Eye (tissue), 1 donor: ENCODE measurements around the gene IL23R.

Source experiments
- DNase-seq: peaks from one replicate; pipeline ENCODE4 v3.0.0-alpha.2; 2015

IL23R gene

GRCh38 chr1:67149179-67149770 is 17.0 kb upstream of the IL23R start:
- DNase-seq, result peak; percentile 87

- DNase-seq, result no peak
These were observed 15.3 kb upstream of the IL23R start for GRCh38 chr1:67150931-67151330.

- no peak for DNase-seq
These were observed 7.9 kb upstream of the IL23R start for GRCh38 chr1:67158401-67158800.

- no peak for DNase-seq
These were observed 7.0 kb upstream of the IL23R start for GRCh38 chr1:67159233-67159632.

GRCh38 chr1:67162954-67163353 is 3.3 kb upstream of the IL23R start:
- DNase-seq, result no peak

GRCh38 chr1:67165468-67166041 is 699 bp upstream of the IL23R start:
- DNase-seq, result no peak

GRCh38 chr1:67169496-67169895 is 3.2 kb downstream of the IL23R start:
- DNase-seq, result no peak

GRCh38 chr1:67169932-67170331 is 3.7 kb downstream of the IL23R start:
- DNase-seq, result no peak

- no peak for DNase-seq
These were observed 4.7 kb downstream of the IL23R start for GRCh38 chr1:67170751-67171573.

- no peak for DNase-seq
These were observed 5.3 kb downstream of the IL23R start for GRCh38 chr1:67171574-67171955.

GRCh38 chr1:67171978-67172377 is 5.7 kb downstream of the IL23R start:
- no peak for DNase-seq

GRCh38 chr1:67173988-67174387 is 7.7 kb downstream of the IL23R start:
- no peak for DNase-seq

GRCh38 chr1:67174716-67175284 is 8.5 kb downstream of the IL23R start:
- no peak for DNase-seq

- DNase-seq, result no peak
These were observed 9.4 kb downstream of the IL23R start for GRCh38 chr1:67175530-67176087.

GRCh38 chr1:67184838-67185421 is 18.7 kb downstream of the IL23R start:
- DNase-seq, result no peak

GRCh38 chr1:67188137-67188536 is 21.9 kb downstream of the IL23R start:
- no peak for DNase-seq

- no peak for DNase-seq
These were observed 23.7 kb downstream of the IL23R start for GRCh38 chr1:67189953-67190352.

GRCh38 chr1:67190410-67190809 is 24.2 kb downstream of the IL23R start:
- DNase-seq, result no peak

GRCh38 chr1:67190942-67191341 is 24.7 kb downstream of the IL23R start:
- DNase-seq, result no peak

GRCh38 chr1:67191668-67192520 is 25.6 kb downstream of the IL23R start:
- DNase-seq, result no peak

GRCh38 chr1:67192902-67193301 is 26.6 kb downstream of the IL23R start:
- DNase-seq, result no peak

GRCh38 chr1:67193704-67194103 is 27.4 kb downstream of the IL23R start:
- no peak for DNase-seq
